K562 (cell line): ENCODE measurements around the gene OR5K2.

Experiments used
- ESRRA ChIP-seq: fragments of 450-650 bp; IDR thresholded peaks from 2 replicates; pipeline ENCODE4 v1.6.1; 2014; ENCODE audit warnings: low read depth, mild to moderate bottlenecking, moderate library complexity, borderline replicate concordance
- JUN ChIP-seq, 2 experiments: sonication (generic) in 1 of 2; formaldehyde crosslinking in 1 of 2; IDR thresholded peaks; 2 replicates each; pipeline versions ENCODE4 v1.6.1 to v1.8.0; 2012 to 2022; ENCODE audit warnings: borderline replicate concordance in 2 of 2, mild to moderate bottlenecking in 2 of 2, improper control_type of control experiment in 1 of 2, low read depth in 1 of 2, low read length in 1 of 2, missing genetic modification reagents in 1 of 2
- TF ChIP-seq, protein P1 (sequence below), 3 experiments: IDR thresholded peaks in 2 of 3; conservative IDR thresholded peaks in 1 of 3; 2 replicates each; pipeline ENCODE4 v1.5.1; 2011 to 2012; ENCODE audit warnings: low read length in 3 of 3, mild to moderate bottlenecking in 3 of 3, control low read depth in 2 of 3, improper control_type of control experiment in 1 of 3, inconsistent platforms in 1 of 3, low read depth in 1 of 3, mixed read lengths in 1 of 3, moderate library complexity in 1 of 3; ENCODE audit not compliant: insufficient read depth in 2 of 3
- TF ChIP-seq, protein P2 (sequence below): IDR thresholded peaks from 2 replicates; pipeline ENCODE4 v1.6.1; 2011; ENCODE audit not compliant: insufficient read length; ENCODE audit errors: extremely low read depth

DNA sequence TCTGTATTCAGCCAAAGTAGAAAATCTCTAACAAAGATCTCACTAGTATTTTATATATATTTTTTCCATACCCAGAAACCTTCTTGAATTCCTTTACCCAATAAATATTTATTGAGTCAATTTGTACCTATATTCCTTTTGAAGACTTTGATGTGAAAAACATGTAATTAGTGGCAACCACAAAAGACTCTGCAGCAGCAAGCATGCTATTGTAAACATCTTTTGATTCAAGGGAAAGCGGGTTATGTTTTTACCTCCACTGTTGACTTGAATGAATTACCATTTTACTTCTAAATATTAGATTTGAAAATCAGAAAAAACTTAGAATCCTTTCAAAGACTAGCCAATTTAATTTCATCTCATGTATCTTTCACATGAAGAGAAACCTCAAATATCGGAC is 36.7 kb downstream of the OR5K2 start:
- TF ChIP-seq, protein P1, sequence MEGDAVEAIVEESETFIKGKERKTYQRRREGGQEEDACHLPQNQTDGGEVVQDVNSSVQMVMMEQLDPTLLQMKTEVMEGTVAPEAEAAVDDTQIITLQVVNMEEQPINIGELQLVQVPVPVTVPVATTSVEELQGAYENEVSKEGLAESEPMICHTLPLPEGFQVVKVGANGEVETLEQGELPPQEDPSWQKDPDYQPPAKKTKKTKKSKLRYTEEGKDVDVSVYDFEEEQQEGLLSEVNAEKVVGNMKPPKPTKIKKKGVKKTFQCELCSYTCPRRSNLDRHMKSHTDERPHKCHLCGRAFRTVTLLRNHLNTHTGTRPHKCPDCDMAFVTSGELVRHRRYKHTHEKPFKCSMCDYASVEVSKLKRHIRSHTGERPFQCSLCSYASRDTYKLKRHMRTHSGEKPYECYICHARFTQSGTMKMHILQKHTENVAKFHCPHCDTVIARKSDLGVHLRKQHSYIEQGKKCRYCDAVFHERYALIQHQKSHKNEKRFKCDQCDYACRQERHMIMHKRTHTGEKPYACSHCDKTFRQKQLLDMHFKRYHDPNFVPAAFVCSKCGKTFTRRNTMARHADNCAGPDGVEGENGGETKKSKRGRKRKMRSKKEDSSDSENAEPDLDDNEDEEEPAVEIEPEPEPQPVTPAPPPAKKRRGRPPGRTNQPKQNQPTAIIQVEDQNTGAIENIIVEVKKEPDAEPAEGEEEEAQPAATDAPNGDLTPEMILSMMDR (IDR thresholded peaks at IDR 0.05 in 2 of 3, conservative IDR thresholded peaks at IDR 0.05 in 1 of 3; ENCODE audit: insufficient read depth in 2 of 3, low read depth in 1 of 3, low read length in 3 of 3): no peak
- TF ChIP-seq, protein P2, sequence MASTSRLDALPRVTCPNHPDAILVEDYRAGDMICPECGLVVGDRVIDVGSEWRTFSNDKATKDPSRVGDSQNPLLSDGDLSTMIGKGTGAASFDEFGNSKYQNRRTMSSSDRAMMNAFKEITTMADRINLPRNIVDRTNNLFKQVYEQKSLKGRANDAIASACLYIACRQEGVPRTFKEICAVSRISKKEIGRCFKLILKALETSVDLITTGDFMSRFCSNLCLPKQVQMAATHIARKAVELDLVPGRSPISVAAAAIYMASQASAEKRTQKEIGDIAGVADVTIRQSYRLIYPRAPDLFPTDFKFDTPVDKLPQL: no peak
- TF ChIP-seq JUN (IDR thresholded peaks at IDR 0.05; ENCODE audit: borderline replicate concordance, low read depth, low read length) (no peak), JUN (CRISPR knock-in tag; IDR thresholded peaks at IDR 0.05; ENCODE audit: borderline replicate concordance) (no peak), ESRRA (no peak)
